Measurements from ENCODE around the gene PREB.
"Not testable (repeated sequence)": the region's sequence is repeated elsewhere in the genome, so short reads cannot be mapped to it uniquely, and the experiment has no call there.

Gene PREB

GRCh38 chr2:27125104-27125503 lies 9.3 kb downstream of the PREB start:
- no peak for DNase-seq

GRCh38 chr2:27123302-27124150 lies 10.9 kb downstream of the PREB start, which contains the start of gene ABHD1:
Gene ABHD1, plus strand, starts transcription at chr2:27123815. Its CDS starts 134 bp downstream, at chr2:27123949.
- DNase-seq = peak; percentile 23 to 43

GRCh38 chr2:27122791-27123190 lies 11.6 kb downstream of the PREB start:
- no peak for DNase-seq

- DNase-seq = no peak
These were observed 12.5 kb downstream of the PREB start for GRCh38 chr2:27121906-27122305.

- DNase-seq = peak in 1 of 2 experiments; percentile 46
These were observed 15.1 kb downstream of the PREB start for GRCh38 chr2:27119330-27119670.

GRCh38 chr2:27118525-27119329 lies 15.7 kb downstream of the PREB start, which contains the start of gene CGREF1:
Gene CGREF1, minus strand, starts transcription at chr2:27119128. Its CDS starts 14,762 bp downstream, at chr2:27104366.
- DNase-seq = peak in 1 of 2 experiments; percentile 46

- no peak for DNase-seq
These were observed 16.4 kb downstream of the PREB start for GRCh38 chr2:27117995-27118524.

GRCh38 chr2:27115519-27115918 lies 18.9 kb downstream of the PREB start:
- no peak for DNase-seq

GRCh38 chr2:27111392-27112078 lies 22.9 kb downstream of the PREB start:
- DNase-seq = not testable (repeated sequence)

GRCh38 chr2:27110603-27111352 lies 23.7 kb downstream of the PREB start:
- not testable (repeated sequence) for DNase-seq

- no peak for DNase-seq
These were observed 25.4 kb downstream of the PREB start for GRCh38 chr2:27109083-27109482.

- DNase-seq = no peak
These were observed 26.2 kb downstream of the PREB start for GRCh38 chr2:27108221-27108620.

- no peak for DNase-seq
These were observed 28.5 kb downstream of the PREB start for GRCh38 chr2:27105981-27106380.

GRCh38 chr2:27102329-27102728 lies 32.1 kb downstream of the PREB start:
- no peak for DNase-seq

GRCh38 chr2:27100036-27100435 lies 34.4 kb downstream of the PREB start:
- no peak for DNase-seq

GRCh38 chr2:27099334-27099955 lies 35.0 kb downstream of the PREB start:
- DNase-seq = no peak

- DNase-seq = no peak
These were observed 37.1 kb downstream of the PREB start for GRCh38 chr2:27097341-27097740.

- no peak for DNase-seq
These were observed 37.6 kb downstream of the PREB start for GRCh38 chr2:27096748-27097297.

GRCh38 chr2:27095745-27096651 lies 38.4 kb downstream of the PREB start:
- peak; percentile 57 to 73 for DNase-seq

- no peak for DNase-seq
These were observed 39.0 kb downstream of the PREB start for GRCh38 chr2:27095427-27095744.

Measured in Kasumi-1 (cell line).